GM10847 (cell line): Measurements from ENCODE around the gene TMA7.

Experiments used
- POLR2A ChIP-seq: IDR thresholded peaks from 2 replicates; pipeline ENCODE4 v1.6.1; 2011; ENCODE audit not compliant: insufficient read length; ENCODE audit errors: extremely low read depth

The TMA7 gene

DNA sequence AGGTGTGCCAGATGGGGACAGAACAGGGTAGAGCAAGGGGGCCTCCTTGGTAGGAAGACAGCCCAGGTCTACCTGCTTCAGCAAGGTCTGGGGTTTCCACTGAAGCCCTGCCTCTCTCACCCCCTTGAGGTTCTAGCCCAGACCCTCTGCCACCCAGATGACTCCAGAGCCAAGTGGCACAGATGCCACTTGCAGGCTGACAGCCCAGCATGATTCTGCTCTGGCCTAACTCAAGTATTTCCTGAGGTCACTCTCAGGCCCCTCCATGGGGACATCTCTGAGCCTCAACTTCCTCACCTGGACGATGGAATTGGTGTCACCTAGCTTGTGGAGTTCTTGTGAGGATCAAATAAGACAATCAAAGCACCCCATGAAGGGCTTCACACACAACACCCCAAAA is 34.1 kb upstream of the TMA7 start:
- TF ChIP-seq POLR2A: no peak

DNA sequence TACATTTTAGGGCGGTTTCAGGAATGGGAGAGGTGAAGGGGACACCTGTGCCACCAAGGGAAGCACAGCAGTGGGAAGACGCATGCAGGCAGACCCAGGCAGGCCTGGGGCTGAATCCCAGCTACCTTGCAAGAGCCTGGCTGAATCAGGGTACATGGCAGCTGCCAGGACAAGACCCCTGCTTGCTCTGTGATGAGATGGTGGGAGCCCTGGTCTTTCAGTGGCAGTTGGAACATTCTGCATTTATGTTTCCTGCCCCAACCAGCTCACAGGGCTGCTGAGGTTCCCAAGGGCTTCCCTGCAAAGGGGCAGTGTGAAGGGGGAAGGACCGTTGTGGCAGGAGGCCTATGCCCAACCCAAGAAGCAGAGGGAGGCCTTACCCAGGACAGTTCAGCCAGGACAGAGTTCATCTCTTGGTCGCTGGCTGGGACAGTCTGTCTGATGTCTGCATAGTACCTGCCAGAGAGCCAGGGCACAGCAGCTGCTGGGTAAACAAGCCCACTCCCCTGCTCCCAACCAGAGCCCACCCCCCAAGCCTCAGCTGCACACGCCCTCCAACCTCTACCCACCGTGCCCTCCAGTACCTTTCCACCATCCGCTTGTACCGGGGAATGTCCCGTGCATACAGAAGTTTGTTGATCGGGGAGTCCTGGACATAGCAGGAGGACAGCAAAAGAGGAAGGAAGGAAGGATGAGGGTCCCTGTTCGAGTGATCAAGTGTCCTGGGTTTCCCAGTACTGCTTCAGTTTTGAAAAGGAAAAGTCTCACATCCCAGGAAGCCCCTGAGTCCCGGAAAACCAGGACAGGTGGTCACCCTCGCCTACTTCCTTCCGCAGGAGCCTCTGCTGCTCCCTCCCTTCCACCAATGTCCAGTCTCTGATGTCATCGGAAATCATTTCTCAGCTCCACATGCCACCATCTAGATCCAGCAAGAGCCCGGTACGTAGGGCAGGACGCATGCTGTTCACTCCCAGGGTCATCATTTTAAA is 33.3 kb upstream of the TMA7 start:
- TF ChIP-seq POLR2A: no peak

DNA sequence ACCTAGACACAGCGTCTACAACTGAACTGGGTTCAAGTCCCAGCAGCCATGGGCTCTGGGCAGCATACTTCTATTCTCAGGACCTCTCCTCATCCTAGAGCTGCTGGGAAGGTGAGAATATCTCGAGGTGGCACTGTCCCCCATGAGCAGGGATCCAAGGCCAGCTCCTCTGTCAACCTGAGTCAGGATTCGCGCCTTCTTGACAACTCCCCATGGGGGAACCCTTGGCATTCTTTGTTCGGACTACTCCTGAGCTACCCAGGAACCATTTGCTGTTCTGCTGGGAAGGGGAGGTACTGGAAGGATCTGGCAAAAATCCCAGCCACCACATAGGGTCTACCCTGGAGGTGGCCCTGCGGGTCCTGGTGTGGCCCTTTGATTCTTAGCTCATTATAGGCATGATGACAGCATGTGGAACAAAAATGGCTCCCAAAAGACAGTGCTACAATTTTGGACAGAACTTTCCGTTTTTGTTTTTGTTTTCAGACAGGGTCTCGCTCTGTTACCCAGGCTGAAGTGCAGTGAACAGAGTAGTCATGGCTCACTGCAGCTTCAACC is 32.4 kb upstream of the TMA7 start:
- TF ChIP-seq POLR2A: no peak

DNA sequence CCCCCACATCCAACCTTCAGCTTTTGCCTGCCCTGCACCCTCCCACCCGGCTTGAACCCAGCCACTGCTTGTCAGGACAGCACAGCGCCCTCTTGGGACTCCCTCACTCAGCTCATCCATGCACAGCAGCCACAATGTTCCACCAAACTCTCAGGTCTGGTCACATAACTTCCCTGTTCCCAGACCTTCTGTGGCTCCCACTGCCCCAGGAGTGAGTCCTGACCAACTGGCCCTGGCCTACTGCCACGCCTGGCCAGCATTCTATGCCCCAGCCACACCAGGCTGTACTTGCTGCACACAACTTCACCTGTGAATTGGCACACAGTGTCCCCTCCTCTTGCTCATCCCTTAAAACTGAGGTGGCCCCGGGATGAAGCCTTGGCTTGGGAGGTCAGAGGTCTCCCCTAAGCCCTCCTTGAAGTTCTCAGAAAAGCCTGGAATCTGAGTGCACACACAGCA is 31.2 kb upstream of the TMA7 start:
- TF ChIP-seq POLR2A: no peak

DNA sequence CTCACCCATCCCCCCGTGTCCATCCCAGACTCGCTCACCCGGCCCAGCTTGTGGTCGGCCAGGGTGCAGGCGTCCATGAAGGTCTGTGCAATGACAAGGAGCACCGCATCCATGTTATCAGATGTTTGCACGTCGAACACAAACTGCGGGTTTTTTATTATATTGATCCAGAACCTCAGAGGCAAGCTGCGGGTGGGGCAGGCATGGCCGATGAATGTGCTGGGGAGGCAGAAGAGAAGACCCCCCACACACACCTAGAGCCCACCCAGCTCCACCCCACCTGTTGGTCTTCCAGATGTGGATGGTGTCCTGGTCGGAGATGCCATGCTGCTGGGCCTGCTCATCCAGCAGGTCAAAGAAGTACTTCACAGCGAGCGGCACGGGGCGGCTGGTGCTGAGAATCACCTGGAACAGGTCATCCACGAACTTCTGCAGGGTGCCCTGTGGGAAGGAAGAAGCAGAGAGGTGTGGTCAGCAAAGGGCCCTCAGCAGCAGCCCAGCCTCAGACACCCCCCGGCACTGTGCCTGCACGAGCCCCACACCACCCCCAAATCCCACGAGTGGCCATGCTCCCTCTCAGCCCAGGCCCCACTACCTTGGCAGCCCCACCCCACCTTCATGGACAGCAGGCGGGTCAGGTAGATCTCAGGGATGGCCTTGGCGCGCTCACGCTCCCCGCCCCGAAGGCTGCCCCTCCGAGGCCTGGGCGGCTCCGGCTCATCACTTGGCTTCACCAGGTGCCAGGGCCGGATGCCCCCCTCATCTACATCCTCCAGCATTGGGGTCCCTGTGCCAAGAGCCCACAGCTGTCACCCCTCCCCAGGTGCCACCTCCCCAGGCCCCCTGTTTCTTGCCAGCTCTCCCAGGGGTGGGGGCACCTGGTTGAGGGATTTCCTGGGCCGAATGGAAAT is 30.5 kb upstream of the TMA7 start:
- TF ChIP-seq POLR2A: no peak

GRCh38 chr3:48410205-48411040 is 29.6 kb upstream of the TMA7 start:
- TF ChIP-seq POLR2A: no peak

DNA sequence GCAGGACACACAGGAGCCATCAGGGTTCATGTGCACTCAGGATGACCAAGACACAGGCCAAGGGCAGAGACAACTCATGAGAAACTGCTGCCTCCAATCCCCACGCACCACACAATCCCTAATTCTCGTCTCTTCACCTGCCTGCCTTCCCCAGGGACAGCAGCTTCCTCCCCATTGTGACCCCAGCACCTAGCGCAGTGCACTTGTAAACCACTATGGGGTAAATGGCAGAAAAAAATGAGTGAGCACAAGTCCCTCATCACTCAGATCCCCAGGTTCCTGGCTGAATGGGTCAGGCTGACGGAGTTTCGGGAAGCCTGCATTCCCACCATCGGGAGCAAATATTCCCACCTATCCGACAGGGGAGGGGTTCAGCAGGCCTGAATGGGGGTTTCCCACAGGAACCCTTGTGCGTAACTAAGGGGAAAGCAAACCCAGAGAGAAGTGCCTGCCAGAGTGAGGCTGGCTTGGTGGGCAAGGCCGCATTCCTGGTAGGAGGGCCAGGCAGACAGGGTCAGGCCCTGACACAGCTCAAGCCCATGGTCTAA is 28.9 kb upstream of the TMA7 start:
- no peak for TF ChIP-seq POLR2A

GRCh38 chr3:48411606-48412374 is 28.3 kb upstream of the TMA7 start:
- no peak for TF ChIP-seq POLR2A

GRCh38 chr3:48412375-48413001 is 27.6 kb upstream of the TMA7 start:
- TF ChIP-seq POLR2A: no peak

DNA sequence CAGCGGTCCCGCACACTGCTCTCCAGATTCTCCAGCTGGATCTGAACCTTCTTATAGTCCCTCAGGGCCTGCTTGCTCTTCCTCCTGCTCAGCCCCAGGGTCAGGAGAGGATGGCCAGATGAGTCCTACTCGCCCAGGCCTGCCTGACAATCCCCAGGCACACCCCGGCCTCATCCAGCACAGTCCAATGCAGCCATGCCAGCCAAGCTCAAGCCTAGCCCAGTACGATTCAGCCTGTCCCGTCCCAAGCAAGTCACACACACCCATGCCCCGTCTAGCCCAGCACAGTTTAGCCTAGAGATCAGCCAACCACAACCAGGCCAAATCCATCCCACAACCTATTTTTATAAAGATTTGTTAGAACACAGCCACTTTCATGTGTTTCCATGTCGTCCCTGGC is 27.0 kb upstream of the TMA7 start:
- TF ChIP-seq POLR2A: no peak

DNA sequence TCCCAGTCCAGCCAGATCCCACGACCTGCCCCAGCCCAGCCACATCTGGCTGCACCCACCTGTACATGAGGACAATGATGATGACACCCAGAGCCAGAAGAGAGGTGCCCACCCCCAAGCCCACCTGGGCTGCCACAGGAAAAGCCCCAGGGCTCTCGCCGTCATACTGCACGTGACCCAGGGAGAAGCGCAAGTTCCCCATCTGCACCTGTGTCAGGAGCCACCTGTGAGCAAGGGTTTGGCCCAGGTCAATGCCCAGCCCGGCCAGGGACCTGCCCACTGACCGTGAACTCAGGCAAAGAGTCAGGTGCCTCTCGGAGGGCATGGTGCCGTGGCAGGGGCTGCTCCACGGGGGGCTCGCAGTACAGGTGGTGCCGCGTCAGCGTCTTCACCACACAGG is 26.4 kb upstream of the TMA7 start:
- no peak for TF ChIP-seq POLR2A

- TF ChIP-seq POLR2A: no peak
Observed at GRCh38 chr3:48414376-48415250, 25.4 kb upstream of the TMA7 start.
